Measurements from ENCODE around the gene STAG2. TPM values are rescaled to one million over a fixed set of nuclear protein-coding genes. Genes with fewer than 3 reads are reported as not detected.
"Not testable (repeated sequence)": the region's sequence is repeated elsewhere in the genome, so short reads cannot be mapped to it uniquely, and the experiment has no call there.

The STAG2 gene
- total RNA-seq (2014; rRNA removed; shearing (Covaris generic)), result 124 and 136 TPM in 2 replicates
- polyA plus RNA-seq (2014; cell fraction: nucleus; rRNA removed), result 52.7 and 71.1 TPM in 2 replicates

- DNase-seq (ENCODE audit: extremely low read depth, low read depth), result peak; percentile 92
These were observed at the start of gene STAG2 for GRCh38 chrX:123961268-123962005. Gene STAG2, plus strand, starts transcription at chrX:123961706. Its CDS starts 60,922 bp downstream, at chrX:124022628.

- DNase-seq (ENCODE audit: extremely low read depth, low read depth), result no peak
These were observed 44.4 kb upstream of the STAG2 start for GRCh38 chrX:123917069-123917468.

GRCh38 chrX:123918106-123918721 is 43.3 kb upstream of the STAG2 start:
- no peak for DNase-seq (ENCODE audit: extremely low read depth, low read depth)

GRCh38 chrX:123920105-123920785 is 41.3 kb upstream of the STAG2 start:
- no peak for DNase-seq (ENCODE audit: extremely low read depth, low read depth)

DNA sequence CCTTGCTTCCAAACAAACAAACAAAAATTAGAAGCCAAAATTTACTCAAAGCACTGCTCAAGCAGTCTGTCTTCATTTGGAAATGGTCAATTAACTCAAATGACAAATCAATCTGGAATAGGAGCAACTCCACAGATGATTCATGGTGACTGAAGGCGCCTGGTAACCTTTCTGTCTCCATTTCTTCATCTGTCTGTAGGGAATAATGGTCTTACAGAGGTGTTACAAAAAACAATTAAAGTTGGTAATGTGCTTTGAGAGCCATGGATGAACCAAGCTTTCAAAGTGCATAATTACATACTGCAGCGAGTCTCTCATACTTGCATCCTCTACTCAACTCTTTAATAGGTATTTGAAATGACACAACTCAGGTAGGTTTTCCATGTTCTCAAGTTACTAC is 38.3 kb upstream of the STAG2 start:
- no peak for DNase-seq (ENCODE audit: extremely low read depth, low read depth)

- no peak for DNase-seq (ENCODE audit: extremely low read depth, low read depth)
These were observed 37.3 kb upstream of the STAG2 start for GRCh38 chrX:123924186-123924585.

DNA sequence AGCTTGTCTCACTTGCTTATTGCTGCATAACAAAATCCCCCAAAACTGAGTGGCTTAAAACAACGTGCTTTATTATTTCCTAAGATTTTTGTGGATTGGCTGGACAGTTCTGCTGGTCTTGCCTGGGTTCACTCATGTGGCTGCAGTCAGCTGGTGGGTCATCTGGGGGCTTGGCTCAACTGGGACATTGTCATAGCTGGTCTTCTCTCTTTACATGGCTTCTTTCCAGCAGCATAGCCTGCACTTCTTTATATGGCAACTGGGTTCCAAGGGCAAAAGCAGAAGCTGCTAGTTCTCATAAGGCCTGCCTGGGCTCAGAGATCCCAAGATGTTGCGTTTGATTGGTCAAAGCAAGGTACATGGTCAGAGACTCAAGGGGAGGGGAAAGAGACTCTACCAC is 33.7 kb upstream of the STAG2 start:
- DNase-seq (ENCODE audit: extremely low read depth, low read depth), result no peak

DNA sequence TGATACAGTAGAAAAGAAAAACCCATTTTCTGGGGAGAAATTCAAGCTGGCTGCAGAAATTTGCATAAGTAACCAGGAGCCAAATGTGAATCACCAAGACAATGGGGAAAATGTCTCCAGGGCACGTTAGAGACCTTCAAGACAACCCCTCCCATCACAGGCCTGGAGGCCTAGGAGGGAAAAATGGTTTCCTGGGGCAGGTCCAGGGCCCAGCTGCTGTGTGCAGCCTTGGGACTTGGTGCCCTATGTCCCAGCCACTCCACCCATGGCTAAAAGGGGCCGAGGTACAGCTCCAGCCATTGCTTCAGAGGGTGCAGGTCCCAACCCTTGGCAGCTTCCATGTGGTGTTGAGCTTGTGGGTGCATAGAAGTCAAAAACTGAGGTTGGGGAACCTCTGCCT is 29.5 kb upstream of the STAG2 start:
- not testable (repeated sequence) for DNase-seq (ENCODE audit: extremely low read depth, low read depth)

DNA sequence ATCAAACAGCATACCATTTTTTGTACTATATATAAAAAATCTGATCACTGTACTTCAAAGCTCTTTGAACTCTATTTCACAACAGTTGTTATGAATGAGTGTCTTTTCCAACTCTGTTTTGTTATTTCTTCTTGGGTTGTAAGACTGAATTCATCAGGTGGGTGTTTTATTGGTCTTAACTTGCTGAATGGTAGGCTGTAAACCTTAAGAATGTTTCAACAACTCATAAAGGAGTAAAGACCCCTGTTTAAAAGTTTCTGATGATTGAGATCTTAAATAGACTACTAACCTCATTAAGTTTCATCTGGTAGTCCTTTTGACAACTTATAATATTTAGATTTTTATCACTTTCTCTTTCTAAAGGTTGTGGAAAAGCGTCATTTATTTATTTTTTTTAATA is 18.4 kb upstream of the STAG2 start:
- no peak for DNase-seq (ENCODE audit: extremely low read depth, low read depth)

DNA sequence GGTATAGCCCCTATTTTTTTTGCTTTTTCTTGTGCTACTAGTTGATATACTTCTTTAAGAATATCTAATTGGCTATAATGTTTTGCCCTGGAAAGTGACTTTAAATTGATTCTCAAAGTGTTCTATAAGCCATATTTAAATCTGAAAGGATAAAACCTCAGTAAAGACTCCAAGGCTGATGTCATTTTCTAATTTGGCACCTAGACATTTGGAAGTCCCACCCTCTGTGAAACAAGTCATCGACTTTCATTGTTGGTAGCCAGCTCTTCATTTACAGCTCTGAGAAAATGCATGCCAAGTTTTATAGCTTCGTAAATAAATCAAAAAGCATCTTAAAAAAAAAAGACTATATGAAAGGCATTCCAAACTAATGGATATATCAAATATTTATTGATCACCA is 18.0 kb upstream of the STAG2 start:
- no peak for DNase-seq (ENCODE audit: extremely low read depth, low read depth)

- no peak for DNase-seq (ENCODE audit: extremely low read depth, low read depth)
These were observed 11.7 kb upstream of the STAG2 start for GRCh38 chrX:123949846-123950245.

DNA sequence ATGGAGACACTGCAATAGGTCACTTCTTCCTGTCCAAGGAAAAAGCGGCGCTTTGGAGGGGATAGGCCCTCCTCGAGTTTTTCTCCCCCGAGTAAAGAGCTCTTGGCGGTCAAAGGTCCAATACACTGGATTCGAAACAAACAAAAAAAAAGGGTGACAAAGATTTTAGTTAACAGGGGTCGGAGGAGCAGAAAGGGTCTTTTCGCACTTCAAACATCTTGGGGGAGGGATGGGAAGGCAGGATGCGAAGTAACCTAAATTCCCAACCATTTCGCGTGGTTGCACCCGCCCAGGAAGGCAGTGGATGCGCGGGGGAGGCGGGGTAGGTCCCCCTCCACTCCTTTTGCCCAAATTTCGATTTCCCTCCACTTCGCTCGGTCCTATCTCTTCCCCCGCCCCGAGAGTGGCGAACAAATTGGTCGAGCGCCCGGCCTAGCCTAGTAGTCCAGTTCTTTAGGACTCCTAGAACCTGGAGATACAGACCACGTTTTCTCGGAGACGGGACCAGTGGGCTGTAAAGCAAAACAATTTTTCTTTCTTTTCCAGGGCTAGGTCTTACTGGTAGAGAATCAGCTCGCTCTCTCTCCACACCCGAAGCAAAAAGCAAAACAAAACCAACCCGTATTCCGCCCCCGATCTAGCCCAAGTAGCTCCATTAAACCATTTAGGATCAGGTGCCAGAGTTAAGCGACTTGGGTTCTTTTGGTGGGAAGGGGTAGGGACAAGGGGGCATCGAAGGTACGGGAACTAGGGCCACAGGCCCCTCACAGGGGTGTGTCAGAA is 2.0 kb upstream of the STAG2 start:
- DNase-seq (ENCODE audit: extremely low read depth, low read depth), result no peak

- no peak for DNase-seq (ENCODE audit: extremely low read depth, low read depth)
These were observed 594 bp upstream of the STAG2 start for GRCh38 chrX:123960956-123961267.

DNA sequence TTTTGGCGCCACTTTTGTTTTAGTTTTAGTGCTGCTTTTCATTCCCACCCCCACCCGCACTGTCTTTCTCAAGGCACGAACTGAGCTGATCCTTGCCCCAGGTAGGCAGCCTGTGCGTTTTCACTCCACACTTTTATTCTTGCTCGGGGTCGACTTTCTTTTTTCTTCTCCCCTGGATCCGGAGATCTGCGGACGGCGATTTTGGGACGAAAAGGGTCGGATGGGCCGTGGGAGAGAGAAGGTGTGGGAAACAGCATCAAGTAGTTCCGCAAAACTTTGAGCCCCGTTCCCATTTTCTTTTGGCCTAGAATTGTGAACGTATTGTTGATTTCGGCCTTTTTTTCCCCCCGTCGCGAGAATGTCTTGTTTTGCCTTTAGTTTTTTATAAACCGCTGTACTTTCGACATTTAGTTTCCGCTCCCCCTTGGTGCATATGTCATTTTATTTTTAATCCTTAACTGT is 531 bp downstream of the STAG2 start:
- DNase-seq (ENCODE audit: extremely low read depth, low read depth), result peak; percentile 37

DNA sequence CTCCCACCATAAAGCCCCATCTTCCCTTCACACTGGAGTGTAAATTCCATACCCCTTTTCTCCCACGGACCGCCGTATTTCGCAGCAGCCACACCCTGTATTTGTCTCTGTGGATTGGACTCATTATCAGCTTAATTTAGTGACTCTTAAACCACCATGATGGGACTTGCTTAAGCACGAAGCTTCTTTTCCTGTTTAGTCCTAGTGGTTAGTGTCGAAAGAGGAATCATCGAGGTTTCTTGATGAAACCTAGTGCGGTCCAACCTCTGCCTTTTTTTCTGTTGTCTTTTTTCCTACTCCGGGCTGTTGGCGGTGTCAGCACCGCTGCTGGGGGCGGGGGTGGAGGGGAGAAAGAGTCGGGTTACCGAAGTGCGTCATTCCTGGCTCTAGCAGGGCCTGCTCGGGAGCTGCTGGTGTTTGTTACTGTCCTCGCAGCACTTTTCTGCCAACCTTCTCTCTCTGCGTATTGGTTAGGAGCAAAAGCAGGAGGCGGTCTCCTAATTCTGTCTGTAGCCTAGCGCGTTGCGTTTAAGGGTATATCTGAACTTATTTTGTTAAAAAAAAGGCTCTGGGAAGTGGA is 1.4 kb downstream of the STAG2 start:
- peak; percentile 94 for DNase-seq (ENCODE audit: extremely low read depth, low read depth)

DNA sequence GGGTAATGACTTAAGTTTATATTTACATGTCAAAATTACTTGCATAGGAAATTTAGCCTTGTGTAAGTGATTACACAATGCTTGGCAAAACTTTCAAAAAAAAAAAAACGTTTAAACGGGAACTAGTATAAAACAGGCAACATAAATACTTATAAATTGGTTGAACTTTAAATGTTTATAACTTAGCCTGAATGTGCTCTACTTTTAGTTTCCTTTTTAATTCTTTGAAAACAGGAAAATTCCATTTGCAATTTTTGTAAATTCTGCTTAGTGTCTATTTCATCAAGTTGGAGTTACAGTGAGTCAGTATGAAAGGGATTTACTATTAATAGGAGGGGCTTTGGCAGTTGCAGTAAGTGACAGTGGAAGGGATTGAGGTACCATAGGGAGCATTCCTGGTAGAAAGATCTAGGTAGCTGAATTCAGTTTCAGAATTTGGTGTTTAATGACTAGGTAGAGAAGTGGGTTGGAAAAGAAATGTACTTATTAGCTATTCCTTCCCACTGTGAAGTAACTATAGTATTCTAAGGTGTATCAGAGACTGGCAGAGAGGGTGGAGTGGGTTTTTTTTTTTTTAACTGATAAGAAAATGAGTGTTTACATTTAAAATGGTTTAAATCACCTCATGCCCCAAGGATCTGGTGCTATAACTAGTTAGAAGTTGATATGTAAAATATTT is 2.8 kb downstream of the STAG2 start:
- no peak for DNase-seq (ENCODE audit: extremely low read depth, low read depth)

DNA sequence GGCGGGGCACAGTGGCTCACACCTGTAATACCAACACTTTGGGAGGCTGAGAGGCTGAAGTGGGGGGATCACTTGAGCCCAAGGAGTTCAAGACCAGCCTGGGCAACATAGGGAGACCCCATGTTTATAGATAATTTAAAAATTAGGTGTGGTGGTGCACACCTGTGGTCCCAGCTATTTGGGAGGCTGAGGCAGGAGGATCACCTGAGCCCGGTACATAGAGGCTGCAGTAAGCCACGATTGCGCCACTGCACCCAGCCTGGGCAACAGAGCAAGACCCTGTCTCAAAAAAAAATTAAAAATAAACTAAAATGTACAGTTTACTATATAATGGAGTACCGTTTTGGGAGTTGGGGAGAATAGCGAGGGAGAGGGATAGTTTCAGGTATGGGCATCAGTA is 4.2 kb downstream of the STAG2 start:
- DNase-seq (ENCODE audit: extremely low read depth, low read depth), result no peak

DNA sequence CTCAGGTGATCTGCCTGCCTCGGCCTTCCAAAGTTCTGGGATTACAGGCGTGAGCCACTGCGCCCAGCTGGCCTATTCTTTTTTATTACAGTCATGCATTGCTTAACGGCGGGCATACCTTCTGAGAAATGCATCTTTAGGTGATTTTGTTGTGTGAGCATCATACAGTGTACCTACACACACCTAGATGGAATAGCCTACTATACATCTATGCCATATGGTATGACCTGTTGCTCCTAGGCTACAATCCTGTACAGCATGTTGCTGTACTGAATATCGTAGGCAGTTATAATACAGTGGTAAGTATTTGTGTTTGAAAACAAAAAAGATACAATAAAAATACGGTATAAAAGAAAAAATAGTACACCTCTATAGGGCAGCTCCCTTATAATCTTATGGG is 6.0 kb downstream of the STAG2 start:
- DNase-seq (ENCODE audit: extremely low read depth, low read depth), result no peak

DNA sequence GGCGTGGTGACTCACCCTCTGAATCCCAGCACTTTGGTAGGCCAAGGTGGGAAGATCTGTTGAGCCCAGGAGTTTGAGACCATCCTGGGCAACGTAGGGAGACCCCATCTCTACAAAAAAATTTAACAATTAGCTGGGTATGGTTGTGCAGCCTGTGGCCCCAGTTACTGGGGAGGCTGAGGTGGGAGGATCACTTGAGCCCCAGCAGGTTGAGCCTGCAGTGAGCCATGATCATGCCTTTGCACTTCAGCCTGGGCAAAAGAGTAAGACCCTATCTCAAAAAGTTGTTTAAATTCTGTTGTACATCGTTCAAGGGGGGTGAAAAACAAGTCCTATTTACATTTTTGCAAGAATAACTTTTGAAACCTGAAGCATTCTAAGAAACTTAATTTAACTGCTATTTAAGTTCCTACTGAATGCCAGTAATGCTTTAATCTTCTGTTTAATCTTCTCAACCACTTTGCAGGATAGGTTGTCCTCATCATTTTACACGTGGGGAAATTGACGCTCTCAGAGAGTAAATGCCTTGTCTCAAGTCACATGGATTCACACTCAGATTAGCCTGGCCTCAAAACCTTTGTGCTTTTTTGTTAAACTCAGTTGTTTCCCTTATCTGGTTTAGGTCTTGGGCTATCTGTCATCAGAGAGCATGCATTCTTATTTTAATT is 7.0 kb downstream of the STAG2 start:
- DNase-seq (ENCODE audit: extremely low read depth, low read depth), result no peak

GRCh38 chrX:123971982-123972381 is 10.5 kb downstream of the STAG2 start:
- no peak for DNase-seq (ENCODE audit: extremely low read depth, low read depth)

Measured in NCI-H460 (cell line).